Measurements from ENCODE around the gene LCNL1. TPM values are rescaled to one million over a fixed set of nuclear protein-coding genes. Genes with fewer than 3 reads are reported as not detected.

Gene LCNL1
- total RNA-seq, 1 donor from 2014 or later = 0.45 TPM

- Histone ChIP-seq H3K9ac (ENCODE audit: low read length) (no peak overlapping the region), H3K27me3 (ENCODE audit: insufficient read depth, low read length) (no peaks in the 10 kb centered on the region), H3K79me2 (ENCODE audit: insufficient read depth, low read length) (peaks cover 13% of the 10 kb centered on the region), H3K4me2 (ENCODE audit: low read length) (no peak overlapping the region), H2AFZ (ENCODE audit: low read depth, low read length) (no peak overlapping the region), H3K4me1 (ENCODE audit: insufficient read depth, low read length) (peaks cover 40% of the 10 kb centered on the region), H4K20me1 (ENCODE audit: insufficient read depth, low read length) (peaks cover 12% of the 10 kb centered on the region), H3K4me3 (ENCODE audit: insufficient read depth, low read depth, low read length) (no peak overlapping the region), H3K27ac (ENCODE audit: low read depth, low read length) (no peak overlapping the region), H3K36me3 (ENCODE audit: insufficient read depth, low read length) (no peaks in the 10 kb centered on the region), H3K9me3 (ENCODE audit: insufficient read depth, low read depth, low read length) (peaks cover 6% of the 10 kb centered on the region)
- no peak overlapping the region for H3K27ac Mint-ChIP-seq (ENCODE audit: unreplicated experiment)
- FAIRE-seq (no peak), DNase-seq (ENCODE audit: low read depth) (no peak)
- TF ChIP-seq CTCF (IDR thresholded peaks at IDR 0.05; ENCODE audit: insufficient read depth, low read depth, low read length) = no peak
- no peak for TF ChIP-seq EZH2 (IDR thresholded peaks at IDR 0.05; ENCODE audit: insufficient read depth, low read length)
- peaks cover 3% of the 10 kb centered on the region for H3K4me1 Mint-ChIP-seq (ENCODE audit: low read depth, unreplicated experiment)
- H3K4me3 Mint-ChIP-seq (ENCODE audit: unreplicated experiment) = peak overlapping the region; percentile 82
- H3K27me3 Mint-ChIP-seq (ENCODE audit: low read depth, unreplicated experiment) = peaks cover 17% of the 10 kb centered on the region
- H3K36me3 Mint-ChIP-seq (ENCODE audit: low read depth, unreplicated experiment) = peaks cover 3% of the 10 kb centered on the region
- H3K9me3 Mint-ChIP-seq (ENCODE audit: unreplicated experiment) = peaks cover 5% of the 10 kb centered on the region
Measured at GRCh38 chr9:136994180-136994887, 11.5 kb downstream of the LCNL1 start.

GRCh38 chr9:136994888-136995230 lies 12.1 kb downstream of the LCNL1 start:
- Mint-ChIP-seq H3K36me3 (ENCODE audit: low read depth, unreplicated experiment) (peaks cover 3% of the 10 kb centered on the region), H3K9me3 (ENCODE audit: unreplicated experiment) (peaks cover 5% of the 10 kb centered on the region), H3K4me3 (ENCODE audit: unreplicated experiment) (no peak overlapping the region), H3K27ac (ENCODE audit: unreplicated experiment) (no peak overlapping the region), H3K27me3 (ENCODE audit: low read depth, unreplicated experiment) (peaks cover 15% of the 10 kb centered on the region), H3K4me1 (ENCODE audit: low read depth, unreplicated experiment) (peaks cover 3% of the 10 kb centered on the region)
- Histone ChIP-seq H4K20me1 (ENCODE audit: insufficient read depth, low read length) (peaks cover 12% of the 10 kb centered on the region), H3K27me3 (ENCODE audit: insufficient read depth, low read length) (no peaks in the 10 kb centered on the region), H3K27ac (ENCODE audit: low read depth, low read length) (no peak overlapping the region), H3K4me2 (ENCODE audit: low read length) (peak overlapping the region; percentile 66), H3K4me1 (ENCODE audit: insufficient read depth, low read length) (peaks cover 40% of the 10 kb centered on the region), H3K4me3 (ENCODE audit: insufficient read depth, low read depth, low read length) (no peak overlapping the region), H3K36me3 (ENCODE audit: insufficient read depth, low read length) (no peaks in the 10 kb centered on the region), H3K79me2 (ENCODE audit: insufficient read depth, low read length) (peaks cover 13% of the 10 kb centered on the region), H3K9me3 (ENCODE audit: insufficient read depth, low read depth, low read length) (peaks cover 6% of the 10 kb centered on the region), H2AFZ (ENCODE audit: low read depth, low read length) (no peak overlapping the region), H3K9ac (ENCODE audit: low read length) (no peak overlapping the region)
- FAIRE-seq (no peak), DNase-seq (ENCODE audit: low read depth) (no peak)
- no peak for TF ChIP-seq EZH2 (IDR thresholded peaks at IDR 0.05; ENCODE audit: insufficient read depth, low read length)
- TF ChIP-seq CTCF (IDR thresholded peaks at IDR 0.05; ENCODE audit: insufficient read depth, low read depth, low read length) = no peak

GRCh38 chr9:136995362-136995761 lies 12.6 kb downstream of the LCNL1 start:
- H3K27ac Mint-ChIP-seq (ENCODE audit: unreplicated experiment) = no peak overlapping the region
- TF ChIP-seq CTCF (IDR thresholded peaks at IDR 0.05; ENCODE audit: insufficient read depth, low read depth, low read length) = no peak
- TF ChIP-seq EZH2 (IDR thresholded peaks at IDR 0.05; ENCODE audit: insufficient read depth, low read length) = no peak
- Histone ChIP-seq H4K20me1 (ENCODE audit: insufficient read depth, low read length) (peaks cover 12% of the 10 kb centered on the region), H3K27me3 (ENCODE audit: insufficient read depth, low read length) (no peaks in the 10 kb centered on the region), H3K79me2 (ENCODE audit: insufficient read depth, low read length) (peaks cover 13% of the 10 kb centered on the region), H3K4me2 (ENCODE audit: low read length) (peak overlapping the region; percentile 66), H3K9ac (ENCODE audit: low read length) (no peak overlapping the region), H3K4me1 (ENCODE audit: insufficient read depth, low read length) (peaks cover 44% of the 10 kb centered on the region), H3K36me3 (ENCODE audit: insufficient read depth, low read length) (no peaks in the 10 kb centered on the region), H3K4me3 (ENCODE audit: insufficient read depth, low read depth, low read length) (no peak overlapping the region), H2AFZ (ENCODE audit: low read depth, low read length) (no peak overlapping the region), H3K9me3 (ENCODE audit: insufficient read depth, low read depth, low read length) (peaks cover 4% of the 10 kb centered on the region), H3K27ac (ENCODE audit: low read depth, low read length) (no peak overlapping the region)
- H3K36me3 Mint-ChIP-seq (ENCODE audit: low read depth, unreplicated experiment) = peaks cover 3% of the 10 kb centered on the region
- H3K4me1 Mint-ChIP-seq (ENCODE audit: low read depth, unreplicated experiment) = peaks cover 8% of the 10 kb centered on the region
- peaks cover 4% of the 10 kb centered on the region for H3K9me3 Mint-ChIP-seq (ENCODE audit: unreplicated experiment)
- no peak for DNase-seq (ENCODE audit: low read depth)
- peaks cover 11% of the 10 kb centered on the region for H3K27me3 Mint-ChIP-seq (ENCODE audit: low read depth, unreplicated experiment)
- H3K4me3 Mint-ChIP-seq (ENCODE audit: unreplicated experiment) = no peak overlapping the region
- no peak for FAIRE-seq

All from astrocyte (in vitro differentiated cells and primary cell).